Peyer's patch (tissue), 4 donors: ENCODE measurements around the gene SH3RF3.

Source experiments
- CTCF ChIP-seq, 6 experiments: fragments of 450-650 bp in 4 of 6; fragments of 200-600 bp in 2 of 6; sonication (generic) in 1 of 6; IDR thresholded peaks; one replicate each; pipeline ENCODE4 v1.5.1; 2017 to 2019; ENCODE audit warnings: antibody characterized with exemption in 6 of 6, mild to moderate bottlenecking in 3 of 6, moderate library complexity in 1 of 6
- POLR2A ChIP-seq, 2 donors: fragments of 450-650 bp; IDR thresholded peaks; one replicate each; pipeline ENCODE4 v1.5.1; 2017; ENCODE audit warnings: antibody characterized with exemption in 2 of 2, mild to moderate bottlenecking in 2 of 2, moderate library complexity in 2 of 2

- TF ChIP-seq CTCF (IDR thresholded peaks at IDR 0.05), result no peak
- TF ChIP-seq POLR2A (IDR thresholded peaks at IDR 0.05), result no peak
These were observed 78.2 kb downstream of the SH3RF3 start for GRCh38 chr2:109207176-109207575.
